Measurements from ENCODE around the gene HIRIP3.

Gene HIRIP3

DNA sequence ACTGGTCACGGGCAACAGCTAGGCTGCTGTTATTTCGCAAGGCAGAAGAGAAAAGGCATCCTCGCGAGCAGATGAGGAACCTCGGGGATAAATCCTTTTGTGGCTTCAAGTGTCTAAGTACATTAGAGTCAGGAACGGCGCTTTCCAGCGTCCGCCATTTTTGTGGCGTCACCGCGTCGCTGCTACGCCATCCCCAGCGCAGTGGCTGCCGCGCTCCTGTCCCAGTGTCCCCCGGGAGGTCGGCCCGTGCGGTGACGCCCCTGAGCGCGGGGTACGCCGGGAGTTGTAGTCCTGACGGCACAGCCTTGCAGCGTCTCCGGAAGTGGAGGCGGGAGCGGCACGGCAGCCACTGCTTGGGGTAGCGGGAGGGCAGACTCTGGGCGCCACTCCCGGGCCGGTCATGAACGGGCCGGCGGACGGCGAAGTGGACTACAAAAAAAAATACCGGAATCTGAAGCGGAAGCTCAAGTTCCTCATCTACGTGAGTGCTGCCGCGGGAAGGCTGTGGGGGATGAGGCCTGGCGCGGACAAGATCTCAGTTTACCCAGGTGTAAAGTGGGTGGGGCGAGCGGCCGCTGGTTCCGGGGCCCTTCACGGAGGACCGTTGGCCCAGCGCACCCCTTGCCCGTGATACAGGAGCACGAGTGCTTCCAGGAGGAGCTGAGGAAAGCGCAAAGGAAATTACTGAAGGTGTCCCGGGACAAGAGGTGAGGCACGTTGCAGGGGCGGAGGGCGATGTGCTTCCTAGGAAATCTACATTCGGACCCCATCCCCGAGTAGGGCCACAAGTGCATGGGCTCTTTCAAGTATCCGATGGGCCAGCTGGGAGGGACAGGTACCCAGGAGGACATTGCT lies 721 bp upstream of the HIRIP3 start, which contains the start of gene INO80E:
TSS of gene INO80E (plus strand) at position 331 of the 855 bp plus-strand sequence. CDS start at position 401, 70 bp downstream.
- FAIRE-seq, result peak; percentile 94

- FAIRE-seq, result no peak
Observed at GRCh38 chr16:29994600-29995323, 655 bp downstream of the HIRIP3 start.

- no peak for FAIRE-seq
Observed at GRCh38 chr16:29993903-29994599, 1.4 kb downstream of the HIRIP3 start.

- FAIRE-seq, result no peak
Observed at GRCh38 chr16:29993191-29993902, 2.1 kb downstream of the HIRIP3 start.

DNA sequence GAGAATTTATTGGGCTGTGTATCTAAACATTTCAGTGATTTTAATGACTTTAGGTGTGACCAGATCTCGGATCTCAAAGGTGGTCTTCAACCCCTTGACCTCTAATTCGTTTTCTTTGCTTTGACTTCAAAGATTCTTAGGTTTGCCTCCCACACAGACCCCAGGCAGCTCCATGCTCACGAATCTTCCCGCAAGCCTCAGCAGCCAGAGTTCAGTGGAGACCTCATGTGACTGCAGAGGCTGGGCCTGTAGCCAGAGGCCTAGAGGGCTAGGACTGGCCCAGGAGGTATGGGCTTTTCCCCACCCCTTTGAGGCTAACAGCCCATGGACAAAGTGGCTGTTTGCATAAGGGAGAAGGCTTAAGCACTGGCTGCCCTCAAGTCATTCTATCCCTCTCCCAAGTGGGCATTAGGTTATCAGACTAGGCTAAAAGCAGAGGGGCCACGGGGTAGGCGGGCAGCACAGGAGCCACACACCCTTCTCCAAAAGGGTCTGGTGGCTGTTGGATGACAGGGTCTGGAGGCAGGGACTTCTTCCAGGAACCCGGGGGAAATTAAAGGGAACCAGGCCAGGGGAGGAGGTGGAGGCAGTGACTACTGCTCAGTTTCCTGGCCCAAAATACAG lies 3.0 kb downstream of the HIRIP3 start:
- no peak for FAIRE-seq

- FAIRE-seq, result no peak
Observed at GRCh38 chr16:29991571-29991904, 3.9 kb downstream of the HIRIP3 start.

GRCh38 chr16:29990883-29991570 lies 4.4 kb downstream of the HIRIP3 start:
- FAIRE-seq, result no peak

GRCh38 chr16:29990034-29990433 lies 5.4 kb downstream of the HIRIP3 start:
- FAIRE-seq, result no peak

DNA sequence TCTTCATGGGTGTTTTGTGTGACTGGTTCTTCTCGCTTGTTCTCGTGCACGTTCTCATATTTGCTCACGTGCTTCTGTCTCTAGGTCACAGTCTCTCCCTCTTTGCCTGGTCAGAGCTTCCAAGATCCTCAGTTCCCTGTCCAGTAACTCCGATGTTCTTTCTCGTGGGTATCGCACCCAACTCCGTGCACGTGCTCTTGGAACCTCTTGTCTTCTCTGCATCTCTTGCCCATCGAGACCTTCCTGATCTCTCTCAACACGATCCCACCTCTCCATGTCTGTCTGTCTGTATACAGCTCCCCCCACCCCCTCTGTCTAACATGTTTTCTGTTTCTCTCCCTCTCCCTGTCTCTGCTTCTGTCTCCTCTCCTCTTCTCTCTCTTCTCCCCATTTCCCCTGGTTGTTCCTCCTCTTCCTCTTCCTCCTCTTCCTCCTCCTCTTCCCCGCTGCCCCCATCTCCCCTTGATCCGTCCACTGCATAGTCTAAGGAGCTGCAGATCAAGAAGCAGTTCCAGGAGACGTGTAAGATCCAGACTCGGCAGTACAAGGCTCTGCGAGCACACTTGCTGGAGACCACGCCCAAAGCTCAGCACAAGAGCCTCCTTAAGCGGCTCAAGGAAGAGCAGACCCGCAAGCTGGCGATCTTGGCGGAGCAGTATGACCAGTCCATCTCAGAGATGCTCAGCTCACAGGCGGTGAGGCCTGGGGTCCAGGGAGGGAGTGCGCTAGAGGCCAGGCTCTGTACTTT lies 6.1 kb downstream of the HIRIP3 start:
- no peak for FAIRE-seq

- FAIRE-seq, result no peak
Observed at GRCh38 chr16:29988346-29989075, 6.9 kb downstream of the HIRIP3 start.

- FAIRE-seq, result no peak
Observed at GRCh38 chr16:29987371-29988085, 7.9 kb downstream of the HIRIP3 start.

GRCh38 chr16:29986931-29987330 lies 8.5 kb downstream of the HIRIP3 start:
- FAIRE-seq, result no peak

GRCh38 chr16:29986231-29986630 lies 9.2 kb downstream of the HIRIP3 start:
- FAIRE-seq, result no peak

DNA sequence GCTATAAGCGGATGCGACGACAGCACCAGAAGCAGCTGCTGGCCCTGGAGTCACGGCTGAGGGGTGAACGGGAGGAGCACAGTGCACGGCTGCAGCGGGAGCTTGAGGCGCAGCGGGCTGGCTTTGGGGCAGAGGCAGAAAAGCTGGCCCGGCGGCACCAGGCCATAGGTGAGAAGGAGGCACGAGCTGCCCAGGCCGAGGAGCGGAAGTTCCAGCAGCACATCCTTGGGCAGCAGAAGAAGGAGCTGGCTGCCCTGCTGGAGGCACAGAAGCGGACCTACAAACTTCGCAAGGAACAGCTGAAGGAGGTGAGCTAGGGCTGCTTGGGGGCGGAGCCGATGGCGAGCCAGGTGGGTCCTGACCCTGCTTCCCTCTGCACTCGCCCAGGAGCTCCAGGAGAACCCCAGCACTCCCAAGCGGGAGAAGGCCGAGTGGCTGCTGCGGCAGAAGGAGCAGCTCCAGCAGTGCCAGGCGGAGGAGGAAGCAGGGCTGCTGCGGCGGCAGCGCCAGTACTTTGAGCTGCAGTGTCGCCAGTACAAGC lies 10.1 kb downstream of the HIRIP3 start:
- no peak for FAIRE-seq

- no peak for FAIRE-seq
Observed at GRCh38 chr16:29984764-29985147, 10.7 kb downstream of the HIRIP3 start.

GRCh38 chr16:29984137-29984763 lies 11.2 kb downstream of the HIRIP3 start:
- FAIRE-seq, result no peak

DNA sequence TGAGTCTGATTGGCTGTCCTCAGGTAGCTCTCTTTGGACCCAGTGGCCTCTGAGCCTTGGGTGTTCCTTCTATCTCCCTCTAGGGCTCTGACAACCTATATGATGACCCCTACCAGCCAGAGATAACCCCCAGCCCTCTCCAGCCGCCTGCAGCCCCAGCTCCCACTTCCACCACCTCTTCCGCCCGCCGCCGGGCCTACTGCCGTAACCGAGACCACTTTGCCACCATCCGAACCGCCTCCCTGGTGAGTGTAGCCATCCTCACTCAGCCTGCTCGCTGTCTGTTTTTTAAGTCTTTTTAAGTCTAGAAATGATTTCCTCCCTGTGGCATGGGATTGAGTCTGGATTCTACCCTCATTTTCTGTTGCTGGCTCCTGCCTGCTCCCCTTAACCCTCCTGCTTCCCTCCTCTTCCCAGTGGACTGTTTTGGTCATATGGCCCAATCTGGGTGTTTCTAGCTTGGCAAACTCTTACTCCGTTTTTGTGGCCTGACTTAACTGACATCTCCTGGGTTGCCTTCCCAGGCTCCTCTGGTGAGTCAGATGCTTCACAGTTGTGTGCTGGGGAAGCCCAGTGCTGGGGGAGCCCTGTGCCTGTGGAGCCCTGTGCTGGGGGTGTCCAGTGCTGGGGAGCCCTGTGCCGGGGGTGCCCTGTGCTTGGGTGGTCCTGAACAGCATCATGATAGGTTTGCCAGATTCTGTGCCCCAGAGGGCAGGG lies 11.8 kb downstream of the HIRIP3 start:
- no peak for FAIRE-seq

All from G401.6 (cell line).